GM23338 (cell line): ENCODE data around the gene PTBP3. TPM values are rescaled to one million over a fixed set of nuclear protein-coding genes. Genes with fewer than 3 reads are reported as not detected.

Experiments
- ATAC-seq: fragments of 200-7000 bp; cut with Tn5 transposase; 3 replicates; pipeline ENCODE4 v1.9.1; 2020
- DNase-seq: peaks from one replicate; pipeline ENCODE4 v3.0.0-alpha.2; 2015; ENCODE audit warnings: low spot score
- H2AFZ ChIP-seq: fragments of 200-600 bp; sonication (generic); 2 replicates; pipeline ENCODE4 v1.8.0; 2016; ENCODE audit warnings: antibody characterized with exemption, mild to moderate bottlenecking, moderate library complexity
- H3F3A ChIP-seq: fragments of 200-600 bp; sonication (generic); replicated peaks from 2 replicates; pipeline ENCODE4 v1.8.0; 2017; ENCODE audit warnings: antibody characterized with exemption, mixed run types, low read depth
- H3K27ac ChIP-seq: fragments of 200-600 bp; sonication (generic); 2 replicates; pipeline ENCODE4 v1.6.1; 2016; ENCODE audit warnings: low read depth
- H3K27me3 ChIP-seq: fragments of 200-600 bp; sonication (generic); 2 replicates; pipeline ENCODE4 v1.8.0; 2016; ENCODE audit warnings: mild to moderate bottlenecking, mixed run types, moderate library complexity; ENCODE audit not compliant: insufficient read depth
- H3K36me3 ChIP-seq: fragments of 200-600 bp; sonication (generic); 2 replicates; pipeline ENCODE4 v1.8.0; 2016; ENCODE audit warnings: mild to moderate bottlenecking; ENCODE audit not compliant: insufficient read depth
- H3K4me1 ChIP-seq: fragments of 200-600 bp; sonication (generic); 2 replicates; pipeline ENCODE4 v1.8.0; 2016; ENCODE audit warnings: mild to moderate bottlenecking, moderate library complexity; ENCODE audit not compliant: insufficient read depth
- H3K4me2 ChIP-seq: fragments of 200-600 bp; sonication (generic); 2 replicates; pipeline ENCODE4 v1.7.1; 2017; ENCODE audit warnings: mixed run types
- H3K4me3 ChIP-seq: fragments of 200-600 bp; sonication (generic); 2 replicates; pipeline ENCODE4 v1.6.1; 2016; ENCODE audit warnings: mixed run types
- H3K79me2 ChIP-seq: fragments of 200-600 bp; sonication (generic); replicated peaks from 2 replicates; pipeline ENCODE4 v1.8.0; 2017; ENCODE audit warnings: mild to moderate bottlenecking; ENCODE audit not compliant: insufficient read depth
- H3K9me2 ChIP-seq: fragments of 200-600 bp; sonication (generic); 2 replicates; pipeline ENCODE4 v1.8.0; 2017; ENCODE audit not compliant: insufficient read depth
- H4K20me1 ChIP-seq: fragments of 200-600 bp; sonication (generic); replicated peaks from 2 replicates; pipeline ENCODE4 v1.8.0; 2017; ENCODE audit warnings: mild to moderate bottlenecking; ENCODE audit not compliant: insufficient read depth
- H3K27ac Mint-ChIP-seq: 2 replicates; pipeline ENCODE4 v1.8.0; 2020; ENCODE audit warnings: inconsistent platforms, mild to moderate bottlenecking, moderate library complexity, mixed read lengths
- H3K27me3 Mint-ChIP-seq: 3 replicates; pipeline ENCODE4 v1.8.0; 2022; ENCODE audit warnings: low read depth, mild to moderate bottlenecking, moderate library complexity, mixed read lengths, inconsistent platforms; ENCODE audit not compliant: insufficient read depth, poor library complexity
- H3K36me3 Mint-ChIP-seq: 3 replicates; pipeline ENCODE4 v1.8.0; 2021; ENCODE audit warnings: low read depth, mild to moderate bottlenecking, inconsistent platforms, moderate library complexity, mixed read lengths
- H3K4me1 Mint-ChIP-seq: 3 replicates; pipeline ENCODE4 v1.8.0; 2020; ENCODE audit warnings: mild to moderate bottlenecking, inconsistent platforms, mixed read lengths
- H3K4me3 Mint-ChIP-seq: 3 replicates; pipeline ENCODE4 v1.8.0; 2021; ENCODE audit warnings: moderate library complexity, mild to moderate bottlenecking, inconsistent platforms, mixed read lengths
- H3K9me3 Mint-ChIP-seq: 3 replicates; pipeline ENCODE4 v1.8.0; 2020; ENCODE audit warnings: moderate library complexity, mild to moderate bottlenecking, inconsistent platforms, mixed read lengths
- CREB1 ChIP-seq: fragments of 250-450 bp; sonication (Bioruptor Pico); IDR thresholded peaks from 2 replicates; pipeline ENCODE4 v1.5.0; 2020; ENCODE audit warnings: low read depth, mild to moderate bottlenecking, moderate library complexity
- EZH2 ChIP-seq: fragments of 200-600 bp; sonication (generic); IDR thresholded peaks from one replicate; pipeline ENCODE4 v1.8.0; 2017; ENCODE audit warnings: antibody characterized with exemption, mild to moderate bottlenecking, low read depth; ENCODE audit not compliant: unreplicated experiment
- EZH2phosphoT487 ChIP-seq: fragments of 200-600 bp; sonication (generic); IDR thresholded peaks from one replicate; pipeline ENCODE4 v1.8.1; 2018; ENCODE audit warnings: antibody characterized with exemption; ENCODE audit not compliant: unreplicated experiment
- JUNB ChIP-seq: IDR thresholded peaks from one replicate; pipeline ENCODE4 v1.6.1; 2016; ENCODE audit warnings: antibody characterized with exemption; ENCODE audit not compliant: unreplicated experiment
- NANOG ChIP-seq: IDR thresholded peaks from 2 replicates; pipeline ENCODE4 v1.6.1; 2016; ENCODE audit warnings: antibody characterized with exemption, borderline replicate concordance
- POLR2AphosphoS5 ChIP-seq: IDR thresholded peaks from 2 replicates; pipeline ENCODE4 v1.6.1; 2016; ENCODE audit warnings: antibody characterized with exemption, low read depth
- STAT1 ChIP-seq: IDR thresholded peaks from one replicate; pipeline ENCODE4 v1.6.1; 2016; ENCODE audit warnings: antibody characterized with exemption; ENCODE audit not compliant: unreplicated experiment
- ZNF114 ChIP-seq: fragments of 250-450 bp; sonication (Bioruptor Pico); IDR thresholded peaks from 2 replicates; pipeline ENCODE4 v1.5.0; 2020; ENCODE audit warnings: mild to moderate bottlenecking, moderate library complexity
- ZNF331 ChIP-seq: fragments of 250-450 bp; sonication (Bioruptor Pico); IDR thresholded peaks from 2 replicates; pipeline ENCODE4 v1.5.0; 2020; ENCODE audit warnings: low read depth, mild to moderate bottlenecking, moderate library complexity
- polyA plus RNA-seq: library from polyadenylated mRNA; unstranded; fragments of >200 nt; fragmentation: Nextera tagmentation; extraction: Ambion mirVana; gene quantifications from 2 replicates; pipeline ENCODE4 v1.2.1, GENCODE V29; 2016
- total RNA-seq: library from RNA; depleted of rRNA; stranded (reverse); fragments of >200 nt; shearing (Covaris generic); gene quantifications from 2 replicates; pipeline ENCODE4 v1.2.3, GENCODE V29; 2014
- TF ChIP-seq, protein P1 (sequence below): IDR thresholded peaks from 2 replicates; pipeline ENCODE4 v1.6.1; 2016; ENCODE audit warnings: antibody characterized with exemption
- TF ChIP-seq, protein P2 (sequence below), 2 experiments: fragments of 200-600 bp in 1 of 2; sonication (generic) in 1 of 2; conservative IDR thresholded peaks; 2 replicates each; pipeline versions ENCODE4 v1.5.1 to v1.6.1; 2016 to 2017; ENCODE audit warnings: antibody characterized with exemption in 2 of 2, low read depth in 2 of 2, mild to moderate bottlenecking in 2 of 2, moderate library complexity in 1 of 2

The PTBP3 gene
- total and polyA plus RNA-seq, 2 experiments from 2014 or later: 20.0 to 92.9 TPM

DNA sequence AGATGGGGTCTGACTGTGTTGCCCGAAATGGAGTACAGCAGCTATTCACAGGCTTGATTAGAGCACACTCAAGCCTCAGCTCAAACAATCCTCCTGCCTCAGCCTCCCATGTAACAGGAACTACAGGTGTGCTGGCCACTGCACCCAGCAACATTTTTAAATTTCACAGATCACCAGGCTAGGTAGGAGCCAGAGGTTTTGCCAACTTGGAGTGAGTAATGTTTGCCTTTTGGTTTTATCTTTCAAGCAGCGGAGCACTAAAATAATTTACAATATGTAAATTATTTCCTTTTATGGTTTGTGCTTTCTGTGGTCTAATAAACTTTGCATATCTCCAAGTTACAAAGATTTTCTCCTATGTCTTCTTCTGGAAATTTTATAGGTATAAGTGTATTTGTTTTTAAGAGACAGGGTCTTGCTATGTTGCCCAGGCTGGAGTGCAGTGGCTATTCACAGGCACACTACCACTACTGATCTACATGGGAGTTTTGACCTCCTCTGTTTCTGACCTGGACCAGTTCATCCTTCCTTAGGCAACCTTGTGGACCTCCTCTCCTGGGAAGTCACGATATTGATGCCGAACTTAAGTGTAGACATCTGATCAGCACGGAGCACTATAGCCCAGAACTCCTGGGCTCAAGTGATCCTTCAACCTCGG lies 91.1 kb downstream of the PTBP3 start:
- no peak overlapping the region for H3K27ac ChIP-seq
- H3K4me2 ChIP-seq: no peak overlapping the region
- no peaks in the 10 kb centered on the region for H3K79me2 ChIP-seq
- Mint-ChIP-seq H3K27ac (no peak overlapping the region), H3K4me1 (peaks cover 14% of the 10 kb centered on the region; the same call in 2 of the 3 replicates), H3K36me3 (peaks cover 10% of the 10 kb centered on the region; the same call in 2 of the 3 replicates), H3K27me3 (no peaks in the 10 kb centered on the region), H3K4me3 (no peak overlapping the region), H3K9me3 (no peaks in the 10 kb centered on the region; the same call in 2 of the 3 replicates)
- H3K4me3 ChIP-seq: no peak overlapping the region
- no peaks in the 10 kb centered on the region for H3K4me1 ChIP-seq
- no peak overlapping the region for H2AFZ ChIP-seq
- no peaks in the 10 kb centered on the region for H3F3A ChIP-seq
- no peaks in the 10 kb centered on the region for H3K9me2 ChIP-seq
- no peaks in the 10 kb centered on the region for H3K36me3 ChIP-seq
- no peak for DNase-seq
- 0 out of 2 replicates have a peak, but pooled peaks cover 3% of the 10 kb centered on the region for H4K20me1 ChIP-seq
- TF ChIP-seq EZH2 (no peak), ZNF331 (CRISPR knock-in tag) (no peak), NANOG (no peak), CREB1 (CRISPR knock-in tag) (no peak), STAT1 (no peak), EZH2phosphoT487 (no peak)
- TF ChIP-seq, protein P1, sequence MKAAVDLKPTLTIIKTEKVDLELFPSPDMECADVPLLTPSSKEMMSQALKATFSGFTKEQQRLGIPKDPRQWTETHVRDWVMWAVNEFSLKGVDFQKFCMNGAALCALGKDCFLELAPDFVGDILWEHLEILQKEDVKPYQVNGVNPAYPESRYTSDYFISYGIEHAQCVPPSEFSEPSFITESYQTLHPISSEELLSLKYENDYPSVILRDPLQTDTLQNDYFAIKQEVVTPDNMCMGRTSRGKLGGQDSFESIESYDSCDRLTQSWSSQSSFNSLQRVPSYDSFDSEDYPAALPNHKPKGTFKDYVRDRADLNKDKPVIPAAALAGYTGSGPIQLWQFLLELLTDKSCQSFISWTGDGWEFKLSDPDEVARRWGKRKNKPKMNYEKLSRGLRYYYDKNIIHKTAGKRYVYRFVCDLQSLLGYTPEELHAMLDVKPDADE: no peak
- no peak for ATAC-seq
- H3K27me3 ChIP-seq: no peaks in the 10 kb centered on the region

DNA sequence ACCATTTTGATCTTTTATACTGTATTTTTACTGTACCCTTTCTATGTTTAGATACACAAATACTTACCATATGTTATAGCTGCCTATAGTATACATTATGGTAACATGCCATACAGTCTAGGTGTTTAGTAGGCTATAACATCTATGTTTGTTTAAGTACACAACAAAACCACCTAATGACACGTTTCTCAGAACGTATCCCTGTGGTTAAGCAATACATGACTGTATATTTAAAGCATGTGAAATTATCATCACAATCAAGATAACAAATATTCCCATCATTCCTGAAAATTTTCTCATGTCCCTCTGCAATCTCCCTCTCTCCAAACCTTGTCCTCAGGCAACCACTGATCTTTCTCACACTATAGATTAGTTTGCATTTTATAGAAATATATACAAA lies 91.9 kb downstream of the PTBP3 start:
- no peaks in the 10 kb centered on the region for H3K79me2 ChIP-seq
- ATAC-seq (no peak), DNase-seq (no peak)
- no peak overlapping the region for H3K4me3 ChIP-seq
- no peak overlapping the region for H3K27ac ChIP-seq
- H3K9me2 ChIP-seq: no peaks in the 10 kb centered on the region
- H4K20me1 ChIP-seq: 0 out of 2 replicates have a peak, but pooled peaks cover 3% of the 10 kb centered on the region
- peaks cover 14% of the 10 kb centered on the region; the same call in 2 of the 3 replicates for H3K4me1 Mint-ChIP-seq
- no peak overlapping the region for H3K4me3 Mint-ChIP-seq
- H3K9me3 Mint-ChIP-seq: no peaks in the 10 kb centered on the region; the same call in 2 of the 3 replicates
- H3K27me3 Mint-ChIP-seq: no peaks in the 10 kb centered on the region
- H3K36me3 Mint-ChIP-seq: peaks cover 3% of the 10 kb centered on the region; the same call in 1 of the 3 replicates
- no peaks in the 10 kb centered on the region for H3K27me3 ChIP-seq
- no peak overlapping the region for H3K27ac Mint-ChIP-seq
- no peak overlapping the region for H3K4me2 ChIP-seq
- H3K36me3 ChIP-seq: no peaks in the 10 kb centered on the region
- no peaks in the 10 kb centered on the region for H3F3A ChIP-seq
- H2AFZ ChIP-seq: no peak overlapping the region
- H3K4me1 ChIP-seq: no peaks in the 10 kb centered on the region
- TF ChIP-seq, protein P2, sequence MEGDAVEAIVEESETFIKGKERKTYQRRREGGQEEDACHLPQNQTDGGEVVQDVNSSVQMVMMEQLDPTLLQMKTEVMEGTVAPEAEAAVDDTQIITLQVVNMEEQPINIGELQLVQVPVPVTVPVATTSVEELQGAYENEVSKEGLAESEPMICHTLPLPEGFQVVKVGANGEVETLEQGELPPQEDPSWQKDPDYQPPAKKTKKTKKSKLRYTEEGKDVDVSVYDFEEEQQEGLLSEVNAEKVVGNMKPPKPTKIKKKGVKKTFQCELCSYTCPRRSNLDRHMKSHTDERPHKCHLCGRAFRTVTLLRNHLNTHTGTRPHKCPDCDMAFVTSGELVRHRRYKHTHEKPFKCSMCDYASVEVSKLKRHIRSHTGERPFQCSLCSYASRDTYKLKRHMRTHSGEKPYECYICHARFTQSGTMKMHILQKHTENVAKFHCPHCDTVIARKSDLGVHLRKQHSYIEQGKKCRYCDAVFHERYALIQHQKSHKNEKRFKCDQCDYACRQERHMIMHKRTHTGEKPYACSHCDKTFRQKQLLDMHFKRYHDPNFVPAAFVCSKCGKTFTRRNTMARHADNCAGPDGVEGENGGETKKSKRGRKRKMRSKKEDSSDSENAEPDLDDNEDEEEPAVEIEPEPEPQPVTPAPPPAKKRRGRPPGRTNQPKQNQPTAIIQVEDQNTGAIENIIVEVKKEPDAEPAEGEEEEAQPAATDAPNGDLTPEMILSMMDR (conservative IDR thresholded peaks at IDR 0.05; ENCODE audit: low read depth in 2 of 2): no peak
- TF ChIP-seq NANOG (no peak), STAT1 (no peak), ZNF331 (CRISPR knock-in tag) (no peak), POLR2AphosphoS5 (no peak), CREB1 (CRISPR knock-in tag) (no peak), JUNB (no peak), ZNF114 (no peak), EZH2 (no peak)
- TF ChIP-seq, protein P1: no peak
